NCI-H226 (cell line): Measurements from ENCODE around the gene CLCNKB.

Experiments used
- DNase-seq: peaks from one replicate; pipeline ENCODE4 v3.0.0-alpha.2; 2015

The CLCNKB gene

DNA sequence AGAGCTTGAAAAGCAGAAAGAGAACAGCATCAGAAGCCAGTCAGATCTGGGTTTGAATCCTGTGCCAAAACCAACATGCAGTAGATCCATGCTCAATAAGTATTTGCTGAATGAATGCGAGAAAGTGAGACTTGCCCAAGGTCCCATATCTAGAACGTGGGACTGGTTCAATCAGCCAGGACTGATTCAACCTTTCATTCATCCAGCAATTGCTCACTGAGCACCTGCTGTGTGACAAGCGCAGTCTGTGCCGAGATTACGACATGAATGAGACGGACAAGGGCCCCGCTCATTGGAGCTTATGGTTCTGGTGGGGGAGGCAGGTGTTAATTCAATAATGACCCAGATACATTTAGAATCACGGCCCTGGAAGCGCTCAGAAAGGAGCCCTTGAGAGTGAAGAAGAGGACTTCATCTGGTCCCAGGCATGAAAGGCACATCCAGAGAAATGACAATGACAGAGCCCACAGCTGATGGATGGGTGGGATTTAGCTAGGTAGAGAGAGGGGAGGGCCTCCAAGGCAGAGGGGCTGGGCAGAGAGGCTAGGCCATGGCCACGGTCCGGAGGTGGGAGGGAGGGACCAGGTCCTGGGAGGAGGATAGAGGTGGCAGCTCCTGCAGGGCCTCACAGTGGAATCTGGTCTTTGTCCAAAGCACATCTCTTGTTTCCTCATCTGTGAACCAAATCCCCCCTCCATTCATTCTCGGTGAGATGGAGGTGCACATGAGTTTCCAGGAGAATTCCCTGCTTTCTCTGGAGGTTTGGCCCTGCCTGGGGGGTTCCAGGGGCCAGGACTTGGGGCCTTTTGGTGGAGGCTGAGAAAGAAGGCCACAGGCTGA, 34.0 kb downstream of the CLCNKB start:
- DNase-seq: no peak

DNA sequence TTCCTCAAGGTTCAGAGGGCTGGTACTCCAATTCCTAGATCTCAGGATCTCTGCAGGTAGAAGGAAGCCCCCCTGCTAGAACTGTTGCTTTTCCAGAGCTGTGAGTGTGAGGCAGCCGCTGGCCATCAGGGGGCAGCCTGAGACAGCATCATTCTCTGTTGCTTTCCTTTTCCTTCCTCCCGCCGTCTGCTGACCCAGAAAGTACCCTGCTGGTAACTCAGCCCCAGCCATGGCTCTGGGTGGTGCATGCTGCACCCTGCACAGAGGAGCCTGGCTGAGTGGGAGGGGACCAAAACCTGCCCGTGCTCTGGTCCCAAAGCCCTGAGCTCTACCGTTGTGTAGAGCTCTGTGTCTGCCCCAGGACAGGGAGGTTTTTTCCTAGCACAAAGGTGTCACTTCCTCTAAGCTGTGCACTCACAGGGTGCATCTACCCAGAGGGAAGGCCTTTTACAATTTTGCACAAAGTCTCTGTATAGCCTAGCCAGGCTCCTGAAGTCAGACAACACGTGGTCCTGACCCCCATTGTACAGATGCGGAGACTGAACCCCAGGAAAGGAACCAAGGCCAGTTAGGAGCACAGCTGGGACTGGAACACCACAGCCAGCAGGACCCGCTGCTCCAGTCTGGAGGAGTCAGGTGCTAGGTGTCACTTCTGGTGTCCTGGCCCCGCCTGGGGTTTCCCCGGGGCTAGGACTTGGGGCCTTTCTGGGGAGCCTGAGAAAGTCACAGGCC, 35.5 kb downstream of the CLCNKB start:
- peak; percentile 54 for DNase-seq

DNA sequence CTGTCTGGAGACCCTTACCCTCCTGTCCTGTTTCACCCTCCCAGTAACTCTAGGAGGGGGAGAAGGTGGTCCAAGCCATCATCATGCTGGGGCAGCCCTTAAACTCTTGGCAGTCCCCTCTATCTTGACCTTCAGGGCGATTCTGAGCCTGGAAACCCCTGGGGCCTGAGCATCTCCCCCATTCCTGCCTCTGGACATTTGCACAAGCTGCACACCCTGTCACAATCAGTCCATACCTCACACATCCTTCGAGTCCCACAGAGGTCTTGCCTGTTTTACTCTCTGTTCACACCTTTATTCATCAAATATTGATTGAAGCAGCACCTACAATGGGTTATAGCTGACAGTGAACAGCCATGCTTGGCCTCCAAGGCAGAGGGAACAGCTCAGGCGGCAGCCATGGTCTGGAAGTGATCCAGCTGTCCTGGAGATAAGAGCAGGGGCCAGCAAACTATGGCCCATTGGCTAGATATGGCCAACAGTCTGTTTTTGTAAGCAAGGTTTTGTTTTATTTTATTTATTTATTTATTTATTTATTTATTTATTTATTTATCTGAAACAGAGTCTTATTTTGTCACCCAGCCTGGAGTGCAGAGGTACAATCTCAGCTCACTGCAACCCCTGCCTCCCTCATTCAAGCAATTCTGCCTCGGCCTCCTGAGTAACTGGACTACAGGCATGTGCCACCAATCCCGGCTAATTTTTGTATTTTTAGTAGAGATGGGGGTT, 37.0 kb downstream of the CLCNKB start:
- no peak for DNase-seq

DNA sequence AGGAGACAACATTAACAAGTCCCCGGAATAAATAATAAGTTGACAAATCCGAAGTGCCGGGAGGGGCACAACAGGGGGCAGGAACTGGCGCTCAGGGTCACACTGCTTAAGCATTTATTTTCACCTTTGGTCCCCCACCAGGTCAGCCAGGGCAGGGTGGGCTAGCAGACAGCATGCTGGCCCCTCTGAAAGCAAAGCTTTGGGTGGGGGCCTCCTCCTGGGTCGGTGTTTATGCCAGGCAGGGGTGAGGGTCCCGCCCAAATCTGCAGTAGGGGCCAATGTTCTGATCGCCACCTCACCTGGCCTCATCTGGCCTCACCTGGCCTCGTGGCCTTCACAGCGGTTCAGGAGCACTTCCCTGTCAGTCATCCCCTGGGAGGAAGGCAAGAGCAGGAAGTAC, 38.1 kb downstream of the CLCNKB start:
- no peak for DNase-seq

DNA sequence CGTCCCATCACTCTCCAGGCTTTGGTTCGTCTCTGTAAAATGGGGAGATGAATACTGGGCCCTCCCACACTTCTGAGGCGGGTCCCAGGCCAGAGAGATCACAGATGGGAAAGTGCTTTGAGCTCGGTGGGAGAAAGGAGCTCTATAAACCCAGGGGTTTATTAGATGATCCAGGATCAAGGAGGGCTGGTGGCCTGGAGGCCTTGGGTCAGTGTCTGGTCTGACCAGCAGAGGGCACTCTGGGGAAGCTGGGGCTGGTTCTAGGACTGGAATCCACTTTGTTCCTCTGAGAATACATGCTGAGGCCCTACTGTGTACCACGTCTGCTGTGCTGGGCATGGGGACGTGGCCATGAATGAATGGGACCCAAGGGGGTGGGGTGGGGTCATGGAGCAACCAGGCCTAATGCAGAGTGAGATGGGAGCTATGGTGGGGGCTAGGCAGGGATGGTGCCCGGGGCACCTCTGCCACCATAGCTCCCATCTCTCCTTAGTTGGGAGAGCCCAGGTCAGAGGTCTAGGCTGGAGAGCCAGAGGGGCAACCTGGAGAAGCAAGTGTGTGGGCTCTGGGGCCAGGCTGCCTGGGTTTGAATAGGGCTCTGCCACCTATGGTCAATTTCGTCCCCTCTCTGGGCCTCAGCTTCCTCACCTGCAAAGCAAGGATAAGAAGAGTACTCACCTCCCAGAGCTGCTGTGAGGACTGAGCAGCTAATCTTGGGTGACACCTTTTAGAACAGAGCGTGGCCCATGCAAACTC, 38.9 kb downstream of the CLCNKB start:
- DNase-seq: peak; percentile 33

DNA sequence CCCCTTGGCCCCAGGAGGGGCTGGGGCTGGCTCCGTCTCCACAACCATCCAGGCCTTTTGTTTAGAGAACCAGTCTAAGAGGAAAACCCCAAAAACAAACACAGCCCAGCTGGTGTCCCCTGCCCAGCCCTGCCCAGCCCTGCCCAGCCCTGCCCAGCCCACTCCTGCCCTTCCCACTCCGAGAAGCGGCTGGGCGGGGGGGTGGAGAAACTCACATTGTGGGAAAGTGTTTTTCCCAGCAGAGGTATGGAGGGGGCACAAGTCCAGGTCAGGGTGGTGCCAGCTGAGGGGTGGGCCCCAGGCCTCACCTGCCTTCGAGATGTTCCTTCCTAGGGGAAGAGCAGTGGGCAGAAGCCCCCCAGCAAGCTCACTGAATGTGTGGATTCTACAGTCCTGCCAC, 39.9 kb downstream of the CLCNKB start:
- no peak for DNase-seq

DNA sequence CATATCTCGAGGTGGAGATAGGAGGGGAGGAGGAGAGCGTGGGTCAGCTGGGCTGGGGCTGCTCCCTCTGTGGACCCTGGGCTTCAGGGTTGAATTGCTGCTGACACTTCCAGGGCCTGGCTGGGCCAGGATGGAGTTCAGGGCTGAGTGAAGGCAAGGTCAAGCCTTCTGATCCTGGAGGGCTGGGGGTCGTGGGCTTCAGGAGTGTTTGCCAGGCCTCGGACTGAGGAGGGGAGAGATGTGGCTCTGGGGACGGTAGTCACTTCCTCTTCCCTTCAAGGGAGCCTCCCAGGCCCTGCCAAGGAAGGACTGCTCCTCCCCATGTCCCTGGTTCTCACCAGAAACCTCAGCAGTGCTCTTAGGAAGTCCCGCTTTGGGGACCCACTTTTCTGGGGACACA, 41.9 kb downstream of the CLCNKB start:
- DNase-seq: no peak

DNA sequence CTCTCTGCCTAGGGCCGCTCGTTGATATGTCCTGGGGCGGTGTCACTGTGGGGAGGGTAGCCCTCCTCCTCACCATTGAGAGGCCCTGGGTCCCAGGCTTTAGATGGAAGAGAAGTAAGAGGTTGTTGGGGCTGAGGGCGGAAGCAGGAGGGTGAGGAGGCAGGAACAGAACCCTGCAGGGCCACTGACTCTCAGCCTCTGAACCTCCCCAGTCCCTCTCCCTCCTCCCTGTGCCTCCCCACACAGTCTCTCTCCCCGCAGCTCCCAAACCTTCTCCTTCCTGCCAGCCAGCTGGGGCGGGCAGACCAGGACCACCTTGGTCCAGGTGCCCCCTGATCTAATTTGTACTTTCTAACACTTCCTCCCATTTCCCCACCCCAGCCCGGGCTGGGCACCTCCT, 44.2 kb downstream of the CLCNKB start:
- no peak for DNase-seq

DNA sequence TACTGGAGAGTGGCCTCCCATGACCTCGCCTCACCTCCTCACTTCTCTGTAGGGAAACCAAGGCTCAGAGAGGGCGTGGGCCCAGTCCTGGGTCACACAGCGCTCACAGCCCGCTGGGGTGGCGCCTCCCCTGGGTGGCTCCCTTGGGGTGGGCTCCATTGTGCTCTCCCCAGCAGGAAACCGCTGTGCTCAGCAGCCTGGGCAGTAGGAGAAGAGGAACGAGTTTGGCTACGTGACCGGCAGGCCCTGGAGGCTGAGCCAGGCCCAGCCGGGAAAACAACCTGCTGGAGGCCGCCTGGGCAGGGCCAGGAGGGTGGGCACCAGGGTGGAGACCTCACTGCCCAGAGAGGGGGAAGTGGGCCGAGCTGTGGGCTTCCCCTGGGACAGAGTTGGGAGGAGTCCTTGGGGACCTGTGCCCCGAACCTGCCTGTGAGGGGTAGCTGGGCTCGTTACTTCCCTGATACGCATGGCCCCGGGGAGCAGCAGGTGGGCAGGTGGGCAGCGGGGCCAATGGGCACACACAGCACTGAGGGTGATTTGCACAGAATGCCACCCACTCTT, 44.8 kb downstream of the CLCNKB start:
- DNase-seq: no peak

DNA sequence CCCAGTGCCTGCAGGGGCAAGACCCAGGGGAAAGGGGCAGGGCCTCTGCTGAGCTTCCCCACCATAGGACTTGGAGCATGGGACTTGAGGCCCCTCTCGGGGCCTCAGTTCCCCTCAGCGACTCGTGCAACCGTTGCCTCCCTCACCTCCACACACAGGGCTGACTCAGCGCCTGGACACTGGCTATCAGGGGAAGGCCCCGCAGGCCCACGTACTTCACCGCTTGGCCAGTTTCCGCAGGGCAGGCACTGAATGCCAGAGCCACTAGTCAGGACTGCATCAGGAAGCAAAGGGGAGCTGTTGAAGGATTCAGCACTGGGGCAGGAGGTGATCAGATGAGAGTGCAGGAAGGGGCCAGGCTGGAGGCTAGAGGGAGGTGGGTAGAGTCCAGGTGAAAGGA, 45.4 kb downstream of the CLCNKB start:
- peak; percentile 97 for DNase-seq

DNA sequence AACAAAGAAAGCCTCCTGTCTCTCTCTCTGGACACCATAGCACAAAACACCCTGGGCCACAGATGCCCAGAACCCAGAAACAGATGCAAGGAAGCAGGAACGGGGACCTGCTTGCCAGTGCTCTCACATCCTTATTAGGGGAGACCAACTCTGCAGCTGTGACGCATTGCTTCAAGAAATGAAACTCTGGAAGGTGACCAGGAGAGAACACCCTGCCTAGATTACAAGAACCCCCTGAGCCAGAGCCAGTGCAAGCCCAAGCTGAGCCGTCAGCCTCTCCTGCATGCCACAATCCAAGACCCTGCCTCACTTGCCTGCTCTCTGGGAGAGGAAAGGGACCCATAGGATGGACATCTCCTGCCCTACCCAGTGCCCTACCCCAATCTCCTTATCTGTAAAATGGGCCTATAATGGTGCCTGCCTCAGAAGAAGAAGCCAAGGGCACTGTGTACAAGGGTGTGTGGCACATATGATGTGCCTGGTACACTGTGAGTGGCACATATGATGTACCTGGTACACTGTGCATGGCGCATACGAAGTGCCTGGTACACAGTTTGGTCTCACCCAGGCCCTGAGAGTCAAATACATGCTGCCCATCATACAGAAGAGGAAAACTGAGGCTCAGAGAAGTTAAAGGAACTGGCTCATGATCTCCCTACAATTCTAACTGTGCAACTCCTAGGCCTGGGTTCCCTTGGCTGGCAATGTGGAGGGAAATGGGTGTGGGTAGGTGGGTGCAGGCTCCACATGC, 46.7 kb downstream of the CLCNKB start:
- no peak for DNase-seq

DNA sequence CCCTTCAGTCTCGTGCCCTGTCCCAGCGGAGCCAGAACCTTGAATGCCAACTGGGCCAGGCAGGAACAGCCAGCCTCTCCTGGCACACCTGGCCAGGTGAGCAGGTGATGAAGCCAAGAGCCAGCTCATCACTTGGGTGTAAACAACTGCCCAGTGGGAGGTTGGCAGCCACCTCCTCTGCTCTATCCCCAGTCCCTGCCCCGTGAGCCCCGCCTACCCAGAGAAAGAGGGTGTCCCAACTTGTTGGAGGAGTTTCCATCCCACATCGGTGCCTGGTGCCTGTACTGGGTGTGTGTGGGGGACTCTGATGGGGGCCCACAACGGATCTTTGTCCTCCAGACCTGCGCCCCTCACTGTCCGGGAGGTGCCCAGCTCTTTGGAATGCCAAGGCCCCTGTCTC, 47.7 kb downstream of the CLCNKB start:
- DNase-seq: no peak

DNA sequence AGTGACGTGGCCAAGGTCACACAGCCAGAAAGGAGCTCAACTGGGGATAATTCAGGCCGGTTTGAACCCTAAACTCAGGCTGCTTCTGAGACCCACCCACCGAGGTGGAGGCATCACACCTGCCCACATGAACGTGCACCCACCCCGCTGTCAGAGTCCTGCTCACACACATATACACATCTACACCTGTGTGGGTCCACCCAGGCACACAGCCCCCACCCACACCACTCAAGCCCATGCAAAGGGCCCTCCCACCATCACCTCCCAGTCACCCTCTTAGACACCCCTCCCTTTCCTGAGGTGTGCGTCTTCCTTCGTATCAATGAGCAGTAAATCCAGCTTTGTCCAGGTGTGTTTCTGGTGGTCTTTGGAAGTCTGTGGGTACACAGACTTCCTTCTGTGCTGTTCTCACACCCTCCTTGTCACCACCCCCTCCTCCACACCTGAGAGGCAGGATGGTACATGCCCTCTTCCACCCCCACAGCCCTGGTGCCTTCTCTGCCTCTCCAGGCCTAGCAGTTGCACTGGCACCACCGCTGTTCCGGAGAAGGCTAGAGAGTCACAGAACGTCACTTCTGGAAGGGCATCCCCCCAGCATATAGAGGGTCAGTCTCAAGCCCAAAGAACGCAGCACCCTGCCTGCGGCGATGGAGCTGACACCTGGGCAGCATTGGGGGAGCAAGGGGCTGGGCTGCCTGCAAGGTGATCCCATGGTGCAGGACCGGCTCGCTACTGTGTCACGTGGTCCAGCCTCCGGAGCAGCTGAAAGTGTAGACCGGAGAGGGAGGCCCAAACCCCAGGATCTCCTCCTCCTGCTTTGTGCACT, 48.7 kb downstream of the CLCNKB start:
- no peak for DNase-seq

DNA sequence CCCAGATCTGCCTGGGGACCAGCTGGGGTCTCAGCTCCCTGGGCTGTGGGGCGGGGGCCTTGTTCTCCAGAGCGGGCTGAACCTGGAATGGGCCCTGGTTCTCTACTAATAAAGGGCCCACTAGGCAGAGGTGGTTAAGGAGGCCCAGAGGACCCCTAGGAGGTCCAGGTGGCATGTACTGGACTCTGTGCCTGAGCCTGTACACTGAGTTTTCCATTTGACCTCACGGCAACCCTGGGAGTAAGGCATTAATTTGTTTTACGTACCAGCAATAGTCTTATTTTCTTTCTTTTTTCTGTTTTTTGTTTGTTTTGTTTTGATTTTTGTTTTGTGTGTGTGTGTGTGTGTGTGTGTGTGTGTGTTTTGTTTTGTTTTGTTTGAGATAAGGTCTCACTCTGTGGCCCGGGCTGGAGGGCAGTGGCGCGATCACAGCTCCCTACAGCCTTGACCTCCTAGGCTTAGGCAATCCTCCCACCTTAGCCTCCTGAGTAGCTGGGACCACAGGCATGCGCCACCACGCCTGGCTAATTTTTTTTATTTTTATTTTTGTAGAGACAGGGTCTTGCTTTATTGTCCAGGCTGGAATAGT, 49.4 kb downstream of the CLCNKB start:
- no peak for DNase-seq

DNA sequence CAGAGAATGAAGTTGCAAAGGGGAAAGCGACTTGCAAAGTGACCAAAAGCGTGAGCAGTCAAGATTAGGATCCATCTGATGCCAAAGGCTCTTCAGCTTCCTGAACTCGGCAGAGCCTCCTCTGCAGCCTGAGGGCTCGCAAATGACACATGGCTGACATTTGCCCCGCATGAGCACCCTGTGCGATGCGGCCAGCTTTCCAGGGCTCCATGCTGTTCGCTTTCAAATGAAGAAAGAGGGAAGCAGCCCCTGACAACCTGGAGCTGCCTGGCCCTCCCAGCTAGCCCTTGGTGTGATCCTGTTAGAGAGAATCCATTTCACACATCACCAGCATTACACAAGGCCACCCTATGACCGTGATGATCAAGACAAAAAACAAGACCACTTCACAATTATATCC, 50.0 kb downstream of the CLCNKB start:
- no peak for DNase-seq

DNA sequence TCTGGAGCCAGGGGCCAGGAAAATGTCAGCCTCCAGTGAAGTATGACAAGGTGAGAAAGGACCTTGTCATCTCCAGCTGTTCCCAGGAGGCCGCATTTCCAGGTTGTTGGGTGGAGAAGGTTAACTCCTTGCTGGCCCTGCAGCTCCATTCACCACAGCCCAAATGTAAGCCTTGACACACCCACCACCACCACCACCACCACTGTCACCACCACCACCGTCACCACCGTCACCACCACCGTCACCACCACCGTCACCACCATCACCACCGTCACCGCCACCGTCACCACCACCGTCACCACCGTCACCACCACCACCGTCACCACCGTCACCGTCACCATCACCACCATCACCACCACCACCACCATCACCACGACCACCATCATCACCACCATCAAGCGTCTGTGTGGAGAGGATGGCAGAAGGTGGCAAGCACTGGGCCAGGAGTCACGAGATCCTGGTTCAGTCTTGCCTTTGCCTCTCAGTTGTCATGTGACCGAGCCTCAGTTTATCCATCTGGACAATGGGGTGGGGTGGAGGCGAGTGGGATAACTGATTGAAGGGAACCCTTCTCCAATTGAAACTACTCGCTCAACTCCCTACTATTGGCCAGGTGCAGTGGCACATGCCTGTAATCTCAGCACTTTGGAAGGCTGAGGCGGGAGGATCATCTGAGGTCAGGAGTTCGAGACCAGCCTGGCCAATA, 51.0 kb downstream of the CLCNKB start:
- DNase-seq: no peak

DNA sequence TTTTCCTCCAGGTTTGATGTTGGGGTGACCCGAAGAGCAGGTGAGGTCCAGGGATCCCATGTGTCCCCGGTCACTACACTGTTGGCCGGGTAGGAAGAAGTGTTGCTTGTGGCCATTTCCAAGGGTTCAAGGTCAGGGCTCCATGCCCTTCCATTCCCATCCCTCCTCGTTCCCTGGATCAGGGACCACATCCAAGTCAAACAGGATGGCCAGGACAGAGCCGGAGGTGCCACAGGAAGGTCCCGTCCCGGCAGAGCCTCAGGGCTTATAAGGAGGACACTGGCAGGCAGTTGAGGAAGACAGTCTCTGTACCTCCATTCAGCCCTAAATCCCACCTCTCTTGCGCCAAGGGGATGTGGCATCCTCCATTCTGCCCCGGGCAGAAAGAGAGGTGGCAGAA, 51.9 kb downstream of the CLCNKB start:
- DNase-seq: no peak

DNA sequence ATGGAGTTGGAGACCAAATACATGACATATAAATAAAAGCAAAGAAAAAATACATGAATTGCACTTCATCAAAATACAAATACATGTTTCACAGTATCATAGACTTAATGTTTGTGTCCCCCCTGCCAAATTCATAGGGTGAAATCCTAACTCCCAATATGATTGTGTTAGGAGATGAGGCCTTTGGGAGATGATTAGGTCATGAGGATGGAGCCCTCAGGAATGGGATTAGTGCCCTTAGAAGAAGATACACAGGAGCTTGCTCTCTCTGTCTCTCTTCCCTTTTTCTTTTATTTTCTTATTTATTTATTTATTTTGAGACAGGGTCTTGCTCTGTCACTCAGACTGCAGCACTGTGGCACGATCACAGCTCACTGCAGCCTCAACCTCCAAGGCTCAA, 55.8 kb downstream of the CLCNKB start:
- no peak for DNase-seq

DNA sequence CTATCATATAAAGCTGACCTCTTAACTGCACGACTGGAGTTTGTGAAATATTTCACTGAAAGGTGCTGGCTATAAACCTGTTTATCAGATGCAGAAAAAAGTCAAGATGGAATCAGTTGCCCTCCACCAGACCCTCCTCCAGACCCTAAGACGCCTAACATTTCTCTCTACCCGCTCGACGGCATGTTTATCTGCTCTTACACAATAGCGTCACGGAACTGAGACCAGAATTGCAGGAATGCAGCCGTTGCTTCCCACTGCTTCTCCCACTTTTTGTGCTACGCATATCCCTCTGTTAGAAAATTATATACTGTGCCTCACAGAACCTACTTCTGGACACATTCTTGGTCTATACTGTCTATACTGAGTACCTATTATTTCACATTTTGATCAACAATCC, 58.0 kb downstream of the CLCNKB start:
- DNase-seq: no peak
